HG03432 (cell line): Measurements from ENCODE around the gene XPR1.

Experiments used
- ATAC-seq: cut with Tn5 transposase; IDR thresholded peaks from one replicate; pipeline ENCODE4 v1.9.1; 2021; ENCODE audit warnings: mild to moderate bottlenecking, moderate library complexity; ENCODE audit not compliant: unreplicated experiment

XPR1 gene

DNA sequence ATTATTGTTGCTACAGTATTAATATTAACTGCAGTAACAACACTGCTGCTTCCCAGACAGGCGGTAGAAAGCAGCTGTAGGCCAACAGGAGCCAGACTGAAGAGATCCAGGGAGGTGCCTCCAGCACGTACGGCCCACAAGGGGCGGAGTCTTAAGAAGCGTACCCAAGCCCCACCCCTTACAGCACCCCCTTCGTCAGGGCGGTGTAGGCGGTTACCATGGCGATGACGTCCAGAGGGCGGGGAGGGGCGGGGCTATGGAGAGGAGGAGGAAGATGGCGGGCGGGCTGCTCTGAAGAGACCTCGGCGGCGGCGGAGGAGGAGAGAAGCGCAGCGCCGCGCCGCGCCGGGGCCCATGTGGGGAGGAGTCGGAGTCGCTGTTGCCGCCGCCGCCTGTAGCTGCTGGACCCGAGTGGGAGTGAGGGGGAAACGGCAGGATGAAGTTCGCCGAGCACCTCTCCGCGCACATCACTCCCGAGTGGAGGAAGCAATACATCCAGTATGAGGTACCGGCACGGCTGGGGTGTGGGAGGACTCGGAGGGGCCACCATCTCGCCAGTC, at the start of gene XPR1:
XPR1 (plus strand) TSS at position 257 of the 560 bp plus-strand sequence; CDS start at position 437, 180 bp downstream.
- ATAC-seq, result peak; percentile 94

DNA sequence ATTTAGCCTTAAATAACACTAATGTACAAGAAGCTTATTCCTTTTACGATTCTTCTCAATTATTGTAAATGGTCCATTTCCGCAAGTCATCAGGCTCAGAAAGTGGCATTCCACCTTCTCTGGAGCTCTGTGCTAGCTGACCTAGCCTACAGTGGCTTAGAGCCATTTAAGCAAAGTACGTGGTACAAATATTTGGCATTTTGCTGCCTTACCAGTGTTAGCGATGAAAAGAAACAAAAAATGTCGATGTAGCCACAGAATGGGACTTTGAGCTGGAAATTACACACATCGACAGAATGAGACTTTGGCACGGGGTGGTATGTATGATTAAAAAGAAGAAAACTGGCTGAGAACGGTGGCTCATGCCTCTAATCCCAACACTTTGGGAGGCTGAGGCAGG, 47.0 kb upstream of the XPR1 start:
- no peak for ATAC-seq

DNA sequence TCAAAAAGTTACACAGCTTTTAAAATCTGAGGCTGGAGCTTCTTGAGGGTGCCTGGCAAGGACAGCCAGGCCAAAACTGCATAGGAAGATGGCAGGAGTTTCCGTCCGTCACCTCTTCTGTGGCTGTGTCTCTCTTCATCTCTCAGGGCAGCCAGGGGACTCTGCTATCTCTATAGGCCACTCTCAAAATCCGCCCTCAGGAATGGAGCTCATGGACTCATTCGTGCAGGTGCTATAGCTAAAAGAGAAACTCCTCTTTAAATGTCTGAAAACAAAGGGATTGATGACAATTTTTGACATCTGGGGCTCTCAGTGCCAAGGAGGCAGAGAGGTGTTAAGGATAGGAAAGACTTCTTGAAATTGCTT, 45.8 kb upstream of the XPR1 start:
- ATAC-seq, result no peak

DNA sequence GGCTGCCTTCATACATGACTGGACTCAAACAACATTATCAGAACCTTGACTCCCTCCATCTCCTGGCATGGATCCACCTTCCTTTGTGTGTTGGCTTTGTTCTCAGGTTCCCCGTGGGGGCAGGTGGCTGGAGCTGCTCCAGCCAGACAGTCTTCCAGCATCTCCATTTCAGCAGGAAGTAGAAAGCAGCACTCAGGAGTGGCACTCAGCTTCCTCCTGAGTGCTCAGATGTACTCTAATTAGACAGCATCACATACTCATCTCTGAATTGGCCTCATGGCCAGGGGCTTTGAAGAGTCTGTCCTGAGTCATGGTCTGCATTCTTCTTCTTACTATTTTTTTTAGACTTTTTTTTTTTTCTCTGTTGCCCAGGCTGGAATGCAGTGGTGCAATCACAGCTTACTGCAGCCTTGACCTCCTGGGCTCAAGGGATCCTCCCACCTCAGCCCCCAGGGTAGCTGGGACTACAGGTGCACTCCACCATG, 45.1 kb upstream of the XPR1 start:
- no peak for ATAC-seq

DNA sequence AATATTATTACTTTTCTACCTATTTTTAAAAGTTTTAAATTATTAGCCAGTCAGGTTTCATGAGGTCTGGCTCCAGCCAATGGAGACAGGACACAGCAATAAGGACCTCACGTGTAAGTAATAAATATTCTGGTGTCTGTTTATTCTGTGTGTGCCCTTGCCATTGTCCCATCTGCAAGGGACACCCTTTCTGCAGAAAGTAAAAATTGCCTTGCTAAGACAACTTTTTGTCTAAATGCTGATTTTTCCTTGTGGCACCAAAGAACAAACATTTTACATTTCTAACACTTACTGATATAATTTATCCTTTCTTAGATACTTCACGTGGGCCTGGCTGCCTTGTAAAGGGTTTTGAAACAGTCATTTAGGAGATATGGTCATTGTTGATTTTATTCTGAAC, 43.7 kb upstream of the XPR1 start:
- ATAC-seq, result no peak

DNA sequence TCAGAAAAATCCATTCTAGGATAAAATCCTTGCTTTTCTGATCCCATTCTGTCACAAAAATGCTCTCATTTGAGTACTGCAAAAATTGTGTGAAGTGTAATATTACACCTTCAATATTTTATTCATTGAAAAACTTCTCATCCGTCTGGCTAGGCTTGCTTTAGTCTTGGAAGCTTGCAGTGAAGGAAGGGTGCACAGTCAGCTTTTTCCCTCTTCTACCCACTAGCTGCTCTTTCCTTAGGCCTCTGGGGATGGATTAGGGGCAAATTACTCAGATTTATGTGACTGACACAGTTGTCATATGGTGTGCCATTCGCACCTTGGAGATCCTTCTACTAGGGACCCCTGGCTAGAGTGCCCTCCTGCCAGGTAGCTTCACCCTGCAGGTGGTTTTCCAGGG, 40.9 kb upstream of the XPR1 start:
- ATAC-seq, result no peak

DNA sequence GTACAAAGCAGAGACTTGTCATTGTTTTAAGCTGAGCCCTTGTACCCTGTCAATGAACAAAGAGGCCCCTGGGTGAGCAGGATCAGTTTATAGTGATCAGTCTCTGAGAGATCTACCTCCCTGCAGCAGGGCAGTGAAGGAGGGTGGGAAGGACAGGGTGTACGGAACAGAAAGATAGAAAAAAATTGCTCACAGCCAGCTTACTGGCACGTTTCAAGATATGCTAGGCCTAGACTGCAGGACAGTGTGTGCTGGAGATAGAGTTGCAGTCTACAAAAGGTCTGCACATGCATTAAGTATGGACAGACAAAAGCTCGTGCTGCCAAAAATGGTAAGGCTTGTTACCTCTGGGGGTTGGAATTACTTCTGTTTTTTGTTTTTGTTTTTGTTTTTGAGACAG, 38.4 kb upstream of the XPR1 start:
- ATAC-seq, result no peak

DNA sequence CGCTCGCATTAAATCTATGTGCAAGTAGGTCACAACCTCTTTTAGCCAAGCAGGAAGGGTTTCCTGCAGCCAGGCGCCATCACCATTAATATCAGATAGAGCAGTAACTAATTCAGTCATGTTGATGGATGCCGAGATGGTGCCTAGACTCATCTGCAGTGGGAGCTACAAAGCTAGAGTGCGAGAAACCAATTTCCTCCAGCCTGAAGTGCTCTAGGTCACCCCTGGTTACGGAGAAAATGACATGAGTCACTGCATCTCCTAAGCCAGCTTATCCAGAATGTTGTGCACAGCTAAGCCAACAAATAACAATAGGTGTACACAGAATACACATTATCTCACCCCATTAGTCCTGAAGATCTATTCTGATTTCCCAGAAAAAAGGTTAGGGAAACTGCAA, 37.1 kb upstream of the XPR1 start:
- no peak for ATAC-seq

DNA sequence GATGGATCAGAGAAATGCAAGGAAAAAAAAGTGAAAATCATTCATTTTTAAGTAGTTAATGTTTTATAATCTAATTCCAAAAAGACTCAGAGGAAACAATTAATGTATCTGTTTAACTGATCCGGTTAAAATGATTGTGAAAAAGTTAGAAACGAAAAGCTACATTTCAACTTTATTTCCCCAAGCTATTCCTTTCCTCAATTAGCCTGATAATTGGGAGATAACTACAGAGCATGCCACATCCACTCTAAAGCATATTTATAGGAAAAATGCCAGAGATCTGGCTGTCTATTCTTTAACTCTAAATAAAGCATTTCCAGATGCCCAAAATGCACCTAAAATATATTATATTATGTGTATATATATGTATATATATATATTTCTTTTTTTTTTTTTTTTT, 35.9 kb upstream of the XPR1 start:
- no peak for ATAC-seq

DNA sequence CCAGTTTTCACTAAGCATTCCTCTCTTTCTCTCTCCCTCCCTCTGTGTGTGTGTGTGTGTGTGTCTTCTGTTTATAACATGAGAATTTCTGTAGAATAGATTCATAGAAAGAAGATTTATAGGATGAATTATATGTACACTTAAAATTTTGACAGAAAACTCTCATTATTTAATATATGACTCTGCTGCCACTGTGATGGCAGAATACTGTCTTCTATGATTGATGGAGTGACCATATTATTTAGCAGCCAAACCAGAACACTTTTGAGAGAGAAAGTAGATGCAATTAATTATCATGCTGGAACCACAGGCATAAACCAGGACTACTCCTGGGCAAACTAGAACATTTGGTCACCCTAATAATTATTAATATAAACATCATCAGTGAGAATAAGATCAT, 34.3 kb upstream of the XPR1 start:
- no peak for ATAC-seq

DNA sequence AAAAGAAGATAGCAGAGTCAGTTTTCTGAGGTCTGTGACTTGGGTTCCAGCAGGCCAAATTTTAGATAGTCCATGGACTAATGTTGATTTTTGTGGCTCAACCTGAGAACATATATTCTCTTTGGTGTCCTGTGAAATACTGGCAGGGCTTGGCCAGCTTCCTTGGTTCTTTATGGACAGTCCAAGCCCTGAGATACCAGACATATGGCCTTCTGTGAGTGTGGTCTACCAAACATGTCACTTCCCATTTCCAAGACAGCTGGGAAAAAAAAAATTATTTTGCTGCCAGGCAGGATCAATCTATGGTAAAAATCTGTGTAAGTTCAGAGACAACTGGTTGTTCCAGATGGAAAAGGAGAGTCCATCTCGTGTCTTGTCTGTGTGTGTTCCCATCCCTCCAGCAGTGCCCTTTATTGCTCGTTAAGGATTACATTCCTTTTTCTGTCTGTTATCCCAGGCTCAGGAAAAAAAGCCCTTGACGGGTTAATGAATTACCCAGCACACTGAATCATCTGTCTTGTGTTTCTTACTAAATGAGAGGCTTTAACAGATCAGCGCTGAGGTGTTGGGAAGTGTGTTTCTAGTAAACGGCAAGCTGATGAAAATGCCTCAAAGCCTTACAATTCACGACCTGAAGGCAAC, 33.4 kb upstream of the XPR1 start:
- no peak for ATAC-seq

DNA sequence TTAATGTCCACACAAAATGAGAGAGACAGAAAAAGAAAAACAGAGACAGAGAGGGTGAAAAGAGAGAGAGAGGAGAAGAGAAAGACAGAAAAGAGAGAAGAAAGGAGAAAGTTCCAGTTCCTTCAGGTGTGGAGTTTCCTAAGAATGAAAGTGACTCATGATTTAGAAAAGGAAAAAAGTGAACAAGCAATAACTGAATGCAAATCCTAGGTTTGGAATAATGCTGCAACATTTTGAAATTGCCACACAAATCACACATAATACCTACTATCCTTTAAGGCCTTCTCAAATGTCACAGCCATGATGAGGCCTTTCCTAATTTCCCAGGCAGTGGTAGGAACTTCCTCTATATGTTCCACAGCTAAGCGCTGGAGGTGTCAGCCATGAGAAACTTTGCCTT, 31.5 kb upstream of the XPR1 start:
- no peak for ATAC-seq

DNA sequence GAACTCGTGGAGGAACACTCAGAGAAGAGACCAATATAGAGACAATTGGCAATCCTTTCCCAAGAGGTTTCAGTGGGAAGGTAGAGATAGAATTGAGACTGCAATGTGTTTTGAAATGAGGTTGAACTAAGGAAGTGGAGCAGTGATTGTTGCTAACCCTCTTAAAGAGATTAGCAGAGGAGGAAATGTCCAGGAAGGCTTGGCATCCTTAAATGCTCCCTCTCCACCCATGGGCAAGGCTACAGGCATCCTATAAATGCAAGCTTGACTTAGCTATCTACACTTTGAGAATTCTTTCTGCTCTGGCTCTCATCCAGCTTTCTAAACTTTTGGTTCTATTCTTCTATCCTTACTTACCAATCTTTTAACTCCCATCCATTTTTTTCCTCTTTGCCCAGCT, 30.3 kb upstream of the XPR1 start:
- ATAC-seq, result no peak

DNA sequence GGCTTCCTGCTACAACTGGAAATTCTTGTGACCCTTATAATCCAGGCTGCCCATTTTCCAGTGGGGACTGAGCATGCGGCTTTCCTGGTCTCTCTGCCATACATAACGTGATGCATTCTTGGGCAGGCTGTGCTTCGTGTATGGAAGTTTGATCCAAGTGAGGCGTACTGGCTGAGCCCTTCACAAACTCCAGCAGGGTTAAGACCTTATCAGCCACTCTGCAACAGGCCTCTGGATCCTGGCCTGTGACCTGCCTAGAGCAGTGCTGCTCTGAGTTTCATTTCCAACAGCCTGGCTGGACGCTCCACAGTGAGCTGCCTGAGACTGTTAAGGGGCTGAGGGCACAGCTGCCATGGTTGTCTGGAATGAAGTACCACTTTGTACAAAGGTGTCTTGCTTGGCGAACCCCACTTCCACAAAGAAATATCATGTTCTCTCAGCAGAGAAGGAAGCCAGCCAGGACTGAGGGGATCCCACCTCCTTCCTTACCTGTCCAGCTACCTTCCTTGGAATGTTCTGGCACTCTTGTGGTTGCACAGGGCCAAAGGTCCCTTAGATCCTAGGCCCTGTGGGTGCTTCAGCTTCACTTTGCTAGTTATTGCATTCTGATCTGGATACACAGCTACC, 28.5 kb upstream of the XPR1 start:
- ATAC-seq, result no peak

DNA sequence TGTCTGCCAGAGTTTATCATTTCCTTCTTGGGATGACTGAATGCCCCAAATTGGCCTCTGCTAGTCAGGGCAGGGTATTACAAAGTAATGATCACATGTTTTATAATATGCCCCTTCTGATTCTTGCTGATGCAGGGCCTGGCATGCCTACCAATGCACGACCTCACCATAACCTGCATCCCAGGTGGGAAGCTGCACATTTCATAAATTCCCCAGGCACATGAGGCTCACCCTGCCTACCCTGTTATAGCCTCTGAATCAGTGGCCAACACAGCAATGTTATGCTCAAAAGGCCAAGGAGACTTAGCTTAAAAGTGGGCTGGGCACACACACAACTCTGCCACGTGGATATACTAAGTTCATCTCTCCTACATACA, 28.0 kb upstream of the XPR1 start:
- no peak for ATAC-seq

DNA sequence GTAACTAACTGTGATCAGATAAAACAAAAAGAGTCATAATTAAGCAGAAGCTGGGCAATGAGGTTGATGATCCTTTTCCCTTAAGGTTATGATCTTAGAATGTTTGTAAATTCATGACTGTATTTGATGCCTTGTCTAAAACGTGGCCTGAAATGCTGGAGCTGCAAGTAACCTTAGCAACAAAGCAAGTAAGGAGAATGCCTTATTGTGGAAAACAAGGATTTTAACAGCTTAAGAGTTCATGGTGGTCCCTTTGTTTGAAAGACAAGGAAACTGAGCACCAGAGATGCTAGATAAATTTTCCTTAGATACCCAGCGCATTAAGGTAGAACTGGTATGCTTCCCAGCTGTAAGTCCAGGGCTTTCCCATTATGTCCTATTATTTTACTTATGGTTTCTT, 25.7 kb upstream of the XPR1 start:
- ATAC-seq, result no peak

DNA sequence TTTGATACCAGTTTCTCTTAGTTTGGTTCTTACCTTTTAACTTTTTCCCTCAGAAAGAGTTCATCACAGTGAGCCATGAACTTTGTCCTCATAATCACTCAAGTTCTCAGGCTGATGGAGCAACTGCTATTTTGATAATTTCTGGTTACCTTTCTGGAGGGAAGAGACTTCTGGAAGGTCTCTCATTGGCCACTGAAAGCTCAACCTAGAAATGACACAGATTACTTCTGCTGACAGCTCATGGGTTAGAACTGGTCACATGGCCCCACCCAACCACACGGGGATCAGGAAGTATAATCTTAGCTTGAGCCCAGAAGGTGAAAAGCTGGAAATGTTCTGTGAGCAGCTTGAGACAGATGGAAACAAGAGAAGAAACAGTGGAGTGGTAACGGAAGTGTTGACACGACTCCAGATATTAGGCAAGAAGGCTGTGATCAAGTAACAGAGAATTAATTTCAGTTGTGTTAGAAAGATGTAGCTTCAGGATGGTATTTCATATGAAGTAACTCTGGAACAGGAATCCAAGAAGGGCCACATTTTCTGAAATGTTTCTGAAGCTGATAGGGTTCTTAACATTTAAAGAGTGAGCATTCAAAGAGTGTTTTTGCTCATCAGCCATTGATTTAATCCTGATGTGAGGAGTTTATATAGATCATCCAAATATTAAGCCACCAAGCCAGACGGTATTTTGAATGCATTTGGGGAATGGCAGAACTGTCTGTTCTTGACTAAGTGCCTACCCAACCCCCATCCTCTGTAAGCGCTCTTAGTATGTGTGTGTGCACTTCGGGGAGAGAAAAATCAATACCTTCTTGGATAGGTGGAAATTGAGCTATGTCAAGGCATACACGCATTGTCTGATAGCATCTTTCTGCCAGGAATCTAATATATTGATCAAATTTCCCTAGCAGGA, 21.9 kb upstream of the XPR1 start:
- ATAC-seq, result no peak

DNA sequence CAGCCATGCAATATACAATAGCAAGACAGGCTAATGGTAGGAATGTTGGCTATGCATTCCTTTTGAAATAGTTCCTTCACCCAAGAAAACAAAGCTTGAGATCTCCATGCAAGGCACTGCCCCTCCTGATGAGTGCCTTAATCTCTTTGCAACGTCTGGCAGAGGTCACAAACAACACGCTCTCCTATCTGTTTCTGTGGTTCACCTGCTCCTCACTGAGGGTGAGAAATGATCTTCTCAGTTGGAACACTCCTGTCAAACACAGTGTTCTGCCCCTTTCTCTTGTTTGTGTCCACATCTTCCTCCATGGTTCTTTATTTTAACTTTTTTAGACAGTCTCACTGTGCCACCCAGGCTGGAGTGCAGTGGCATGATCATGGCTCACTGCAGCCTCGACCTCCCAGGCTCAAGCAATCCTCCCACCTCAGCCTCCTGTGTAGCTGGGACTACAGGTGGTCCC, 21.2 kb upstream of the XPR1 start:
- ATAC-seq, result no peak

DNA sequence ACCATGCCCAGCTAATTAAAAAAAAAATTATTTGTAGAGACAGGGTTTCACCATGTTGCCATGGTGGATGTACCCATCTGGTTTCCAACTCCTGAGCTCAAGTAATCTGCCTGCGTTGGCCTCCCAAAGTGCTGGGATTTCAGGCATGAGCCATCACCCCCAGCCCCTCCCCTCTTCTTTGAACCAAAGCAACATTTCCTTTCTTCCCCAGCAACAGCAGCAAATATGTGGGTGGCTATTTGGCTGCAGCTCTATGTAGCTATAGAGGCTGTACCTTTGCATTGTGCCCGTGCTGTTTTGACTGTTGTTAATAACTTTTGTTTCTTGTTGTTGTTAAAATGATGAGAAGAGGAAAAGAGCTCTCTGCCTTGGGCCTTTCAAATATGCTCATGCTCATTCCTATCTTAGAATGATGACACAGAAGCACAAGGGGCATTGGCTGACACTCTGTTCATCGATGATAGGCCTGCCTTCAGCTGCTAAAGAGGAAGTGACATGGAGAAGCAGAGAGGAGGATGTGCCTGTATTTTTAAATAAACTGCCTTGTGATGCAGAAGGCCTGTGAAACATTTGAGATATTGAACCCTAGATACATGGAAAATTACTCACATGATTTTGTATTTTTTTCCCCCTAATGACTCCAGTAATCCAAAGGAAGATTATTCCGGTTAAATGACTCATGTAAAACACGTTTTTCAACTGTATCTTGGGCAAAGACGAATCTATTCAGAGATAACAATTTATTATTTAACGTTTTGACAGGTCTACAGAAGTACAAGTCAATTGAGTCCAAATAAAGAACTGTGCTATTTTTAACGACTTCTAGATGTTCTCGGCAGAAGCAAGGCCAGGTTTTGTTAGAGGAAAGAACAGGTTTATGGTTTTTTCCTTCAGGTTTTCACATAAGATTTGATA, 20.5 kb upstream of the XPR1 start:
- ATAC-seq, result no peak

DNA sequence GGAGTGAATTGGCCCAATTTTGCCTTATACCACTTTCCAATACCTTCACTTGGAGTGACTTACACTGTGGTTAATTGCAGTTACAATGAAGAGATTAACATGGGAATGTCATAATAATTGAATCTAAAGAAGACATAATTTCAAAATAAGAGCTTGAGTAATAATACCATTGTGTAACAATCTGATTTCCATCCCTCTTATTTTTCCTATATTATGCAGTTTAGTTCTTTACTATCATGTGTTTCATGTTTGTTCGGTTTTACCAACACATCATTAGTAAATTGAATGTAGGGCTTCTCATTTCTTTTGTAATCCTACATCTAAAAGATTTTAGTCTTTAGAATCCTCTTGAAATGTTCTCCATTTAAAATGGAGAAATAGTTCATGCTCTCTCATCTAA, 19.2 kb upstream of the XPR1 start:
- no peak for ATAC-seq

DNA sequence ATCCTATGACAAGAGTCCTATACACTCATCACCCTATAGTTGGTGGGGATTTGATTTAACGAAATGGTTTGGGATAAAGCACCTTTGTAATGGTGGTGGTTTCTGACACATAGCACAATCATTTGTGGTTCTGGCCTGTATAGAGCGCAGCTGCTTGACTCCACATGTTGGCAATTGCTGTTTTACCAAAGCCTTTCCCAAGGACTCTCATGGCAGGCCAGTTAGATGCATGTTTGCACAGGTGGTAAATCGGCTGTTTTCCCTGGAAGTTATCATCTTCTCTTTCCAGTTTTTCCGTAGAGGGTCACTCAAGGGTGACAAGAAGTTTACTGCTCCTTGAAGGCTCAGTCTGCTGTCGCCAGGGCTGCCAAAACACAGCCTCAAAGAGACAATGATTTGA, 17.1 kb upstream of the XPR1 start:
- ATAC-seq, result no peak
